Spinal cord (tissue), 10 donors: Measurements from ENCODE around the gene GPR27. TPM values are rescaled to one million over a fixed set of nuclear protein-coding genes. Genes with fewer than 3 reads are reported as not detected.

Source experiments
- DNase-seq, 6 donors: peaks; one replicate each; pipeline versions ENCODE4 v3.0.0 to v3.0.0-alpha.2; 2013 to 2015; ENCODE audit warnings: low spot score in 6 of 6, low read depth in 4 of 6
- H3K27ac ChIP-seq: one replicate; pipeline ENCODE4 v1.5.1; 2013; ENCODE audit warnings: low read depth, low read length, control low read depth
- H3K27me3 ChIP-seq: one replicate; pipeline ENCODE4 v1.6.1; 2013; ENCODE audit warnings: low read length; ENCODE audit not compliant: control insufficient read depth, insufficient read depth
- H3K36me3 ChIP-seq: one replicate; pipeline ENCODE4 v1.6.1; 2013; ENCODE audit warnings: low read length; ENCODE audit not compliant: control insufficient read depth, insufficient read depth
- H3K4me1 ChIP-seq: one replicate; pipeline ENCODE4 v1.6.1; 2013; ENCODE audit warnings: low read length; ENCODE audit not compliant: control insufficient read depth, insufficient read depth
- H3K4me3 ChIP-seq: one replicate; pipeline ENCODE4 v1.5.1; 2013; ENCODE audit warnings: low read depth, low read length, control low read depth
- H3K9me3 ChIP-seq: one replicate; pipeline ENCODE4 v1.6.1; 2013; ENCODE audit warnings: low read length; ENCODE audit not compliant: control insufficient read depth, insufficient read depth
- WGBS: methylation state at CpG from one replicate; pipeline ENCODE4 v1.1.5; 2013; ENCODE audit warnings: missing lambda C conversion rate; ENCODE audit not compliant: insufficient coverage; 5-methylcytosine and 5-hydroxymethylcytosine counted together
- polyA plus RNA-seq, 2 donors: library from polyadenylated mRNA; unstranded; fragments of 120-200 nt; gene quantifications; one replicate each; pipeline ENCODE4 v1.2.1, GENCODE V29; 2013; ENCODE audit not compliant: insufficient read length in 2 of 2
- total RNA-seq, 2 donors: library from RNA; depleted of rRNA in 1 of 2; stranded (reverse); fragments of 120-200 nt in 1 of 2; fragments of >200 nt in 1 of 2; gene quantifications; one replicate each; pipeline versions ENCODE4 v1.2.3 to v1.2.4, GENCODE V29; 2013 to 2014
- donor health status: healthy.

Gene GPR27
- total and polyA plus RNA-seq, 4 donors = 4.2 to 35.5 (median 21.8) TPM

GRCh38 chr3:71796290-71796689 lies 42.6 kb downstream of the GPR27 start:
- H3K36me3 ChIP-seq = no peaks in the 10 kb centered on the region
- DNase-seq = peak in 2 of 6 donors; percentile 5 to 75
- H3K4me3 ChIP-seq = no peak overlapping the region
- no peaks in the 10 kb centered on the region for H3K27me3 ChIP-seq
- H3K27ac ChIP-seq = no peak overlapping the region
- 50% methylated on average over 1 of the region's 3 CpGs for WGBS
- H3K9me3 ChIP-seq = no peaks in the 10 kb centered on the region
- H3K4me1 ChIP-seq = no peaks in the 10 kb centered on the region

DNA sequence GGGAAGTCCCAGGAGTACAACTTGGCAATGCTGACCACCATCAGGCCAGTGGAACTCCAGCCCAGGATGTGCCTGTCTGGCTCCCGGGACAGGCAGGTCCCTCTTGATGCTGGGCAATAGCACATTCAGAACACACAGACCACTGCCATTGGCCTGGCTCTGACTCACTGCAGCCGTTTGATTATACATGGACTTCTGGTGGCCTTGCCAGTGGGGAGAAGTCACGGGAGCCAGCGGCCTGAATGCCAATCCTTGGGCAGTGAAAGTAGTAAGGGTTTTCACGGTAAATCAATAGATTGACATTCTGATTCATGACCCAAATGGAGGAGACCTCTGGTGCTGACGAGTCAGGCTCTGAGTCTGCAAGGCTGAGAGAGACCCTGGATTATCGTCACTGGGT lies 43.8 kb downstream of the GPR27 start:
- no peak for DNase-seq
- WGBS = 68% methylated on average over 5 of the region's 7 CpGs

DNA sequence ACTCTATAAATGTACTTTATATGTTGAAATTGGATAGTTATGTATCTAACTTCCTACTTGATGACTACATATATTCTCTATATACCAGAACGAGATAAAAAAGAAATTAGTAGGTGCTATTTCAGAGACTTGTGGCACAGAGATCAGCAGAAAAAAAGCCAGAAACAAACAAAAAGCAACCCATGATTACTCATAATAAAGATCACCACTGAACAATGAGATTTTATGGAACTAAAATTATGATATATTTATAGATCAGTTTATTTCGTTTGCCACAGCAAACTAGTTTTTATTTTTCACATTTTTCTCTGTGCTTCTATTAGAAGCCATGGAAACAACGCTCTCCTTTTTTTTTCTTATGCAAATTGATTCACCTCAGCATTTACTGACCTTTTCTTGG lies 46.4 kb downstream of the GPR27 start:
- DNase-seq = no peak
- Histone ChIP-seq H3K27me3 (peaks cover 2% of the 10 kb centered on the region), H3K36me3 (no peaks in the 10 kb centered on the region), H3K27ac (no peak overlapping the region), H3K4me3 (no peak overlapping the region), H3K4me1 (no peaks in the 10 kb centered on the region), H3K9me3 (no peaks in the 10 kb centered on the region)
- no CpG with 5 or more reads among the region's 3 CpGs for WGBS

More for the DNA sequence above, 43.8 kb downstream of the GPR27 start:
- no peak overlapping the region for H3K27ac ChIP-seq
- H3K36me3 ChIP-seq = no peaks in the 10 kb centered on the region
- no peak overlapping the region for H3K4me3 ChIP-seq
- H3K9me3 ChIP-seq = no peaks in the 10 kb centered on the region
- H3K4me1 ChIP-seq = no peaks in the 10 kb centered on the region
- peaks cover 2% of the 10 kb centered on the region for H3K27me3 ChIP-seq

- Histone ChIP-seq H3K4me1 (no peaks in the 10 kb centered on the region), H3K27me3 (peaks cover 2% of the 10 kb centered on the region), H3K36me3 (no peaks in the 10 kb centered on the region), H3K4me3 (no peak overlapping the region), H3K9me3 (no peaks in the 10 kb centered on the region), H3K27ac (no peak overlapping the region)
- no CpG with 5 or more reads among the region's 2 CpGs for WGBS
- no peak for DNase-seq
Measured at GRCh38 chr3:71801986-71802385, 48.3 kb downstream of the GPR27 start.

DNA sequence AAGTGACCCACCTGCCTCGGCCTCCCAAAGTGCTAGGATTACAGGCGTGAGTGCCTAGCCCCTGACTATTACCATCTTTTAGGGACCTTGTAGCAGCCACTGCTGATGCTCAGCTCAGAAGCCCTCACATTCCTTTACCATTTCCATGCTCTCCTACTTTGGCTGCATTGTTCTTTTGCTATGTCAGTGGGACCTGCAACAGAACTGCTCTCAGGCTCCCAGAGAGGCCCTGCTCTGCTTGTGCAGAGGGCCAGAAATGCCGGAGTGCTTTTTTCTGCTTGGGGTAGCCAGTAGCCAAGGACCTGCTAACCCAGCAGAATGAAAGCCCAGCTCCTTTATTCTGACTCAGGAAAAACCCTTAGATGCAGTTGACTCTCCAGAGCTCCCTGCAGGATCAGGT lies 49.6 kb downstream of the GPR27 start:
- no peak overlapping the region for H3K27ac ChIP-seq
- H3K4me3 ChIP-seq = no peak overlapping the region
- H3K4me1 ChIP-seq = no peaks in the 10 kb centered on the region
- 87% methylated on average over 3 of the region's 3 CpGs for WGBS
- peaks cover 2% of the 10 kb centered on the region for H3K27me3 ChIP-seq
- no peaks in the 10 kb centered on the region for H3K36me3 ChIP-seq
- no peaks in the 10 kb centered on the region for H3K9me3 ChIP-seq
- DNase-seq = no peak

- H3K9me3 ChIP-seq = no peaks in the 10 kb centered on the region
- no peaks in the 10 kb centered on the region for H3K36me3 ChIP-seq
- H3K27me3 ChIP-seq = peaks cover 2% of the 10 kb centered on the region
- DNase-seq = no peak
- no peak overlapping the region for H3K27ac ChIP-seq
- H3K4me1 ChIP-seq = no peaks in the 10 kb centered on the region
- no CpG with 5 or more reads among the region's 3 CpGs for WGBS
- no peak overlapping the region for H3K4me3 ChIP-seq
Measured at GRCh38 chr3:71805199-71805598, 51.5 kb downstream of the GPR27 start.

DNA sequence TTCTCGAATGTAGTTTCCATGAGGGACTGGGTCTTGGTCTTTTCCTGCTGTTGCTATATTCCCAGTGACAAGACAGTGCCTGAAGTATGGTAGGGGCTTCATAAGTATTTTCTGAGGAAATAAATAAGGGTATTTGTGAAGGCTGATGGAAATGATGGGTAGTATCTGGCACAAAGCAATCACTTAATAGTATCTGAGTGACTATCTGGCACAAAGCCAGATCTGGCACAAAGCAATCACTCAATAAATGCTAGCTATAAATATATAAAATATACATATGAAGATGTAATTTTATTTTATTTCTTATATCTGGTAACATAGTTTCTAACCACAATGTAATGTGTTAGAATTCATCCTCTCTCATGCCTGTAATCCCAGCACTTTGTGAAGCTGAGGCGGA lies 52.0 kb downstream of the GPR27 start:
- Histone ChIP-seq H3K27me3 (peaks cover 2% of the 10 kb centered on the region), H3K4me3 (no peak overlapping the region), H3K27ac (no peak overlapping the region), H3K4me1 (no peaks in the 10 kb centered on the region), H3K9me3 (no peaks in the 10 kb centered on the region), H3K36me3 (no peaks in the 10 kb centered on the region)
- DNase-seq = no peak
- WGBS = 100% methylated on average over 1 of the region's 2 CpGs

Other genes with a start within 250 kb of the GPR27 start
- 100 to 1,000 TPM in 1 of 2 donors, 10 to 100 TPM in 1; 97.4 to 118 TPM for gene FOXP1, start 170.1 kb upstream of the GPR27 start, total RNA-seq
- 10 to 100 TPM; 27.4 to 34.8 TPM for gene FOXP1, start 170.1 kb upstream of the GPR27 start, polyA plus RNA-seq
- gene EIF4E3, start 28.5 kb upstream of the GPR27 start, total RNA-seq = 10 to 100 TPM in 1 of 2 donors, 1 to 10 TPM in 1; 7.5 to 22.4 TPM
- 10 to 100 TPM; 22.1 to 26.4 TPM for gene EIF4E3, start 28.5 kb upstream of the GPR27 start, polyA plus RNA-seq
- 1 to 10 TPM in 1 of 2 donors, not detected in 1; 2.0 TPM for gene PROK2, start 31.3 kb downstream of the GPR27 start, total RNA-seq
- gene PROK2, start 31.3 kb downstream of the GPR27 start, polyA plus RNA-seq = under 1 TPM; 0.14 to 0.33 TPM